ENCODE results near the gene ZXDC.

ZXDC gene

DNA sequence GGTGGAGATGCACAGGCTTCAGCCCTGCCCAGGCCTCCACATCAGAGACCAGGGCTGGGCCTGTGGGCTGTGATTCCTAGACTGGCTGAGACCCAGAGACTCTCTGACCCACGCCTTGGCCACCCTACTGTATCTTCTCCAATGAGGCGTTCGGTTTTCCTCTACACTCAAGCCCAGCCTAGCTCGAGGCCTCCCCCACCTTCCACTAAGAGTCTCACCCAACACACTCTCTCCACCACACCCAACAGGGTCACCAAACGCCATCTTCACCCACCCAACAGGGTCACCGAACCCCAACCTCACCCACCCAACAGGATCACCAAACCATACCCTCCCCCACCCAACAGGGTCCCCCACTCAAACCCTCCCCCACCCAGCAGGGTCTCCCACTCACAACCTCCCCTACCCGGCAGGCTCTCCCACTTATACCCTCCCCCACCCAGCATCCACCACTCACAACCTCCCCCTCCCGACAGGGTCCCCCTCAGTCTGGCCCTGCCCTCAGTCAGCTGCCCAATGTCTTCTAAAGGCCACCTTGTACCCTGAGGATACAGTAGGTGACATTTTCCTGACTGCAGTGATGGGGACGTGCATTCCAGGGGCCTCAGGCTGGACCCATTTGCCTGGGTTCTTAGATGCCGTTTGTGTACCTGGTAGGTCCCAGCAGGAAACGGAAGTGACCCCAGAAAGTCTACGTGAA is 60.6 kb downstream of the ZXDC start:
- Histone ChIP-seq H3K4me3 (ENCODE audit: low read length) (no peak overlapping the region), H3K9me2 (replicated peaks; ENCODE audit: control insufficient read depth, low read length) (no peaks in the 10 kb centered on the region), H3K9me3 (ENCODE audit: control insufficient read depth, insufficient read depth, low read length) (no peaks in the 10 kb centered on the region), H4K20me1 (ENCODE audit: control insufficient read depth, insufficient read depth, low read depth, low read length) (no peaks in the 10 kb centered on the region), H3K4me2 (ENCODE audit: low read length) (no peak overlapping the region), H3K36me3 (ENCODE audit: control insufficient read depth, low read length) (no peaks in the 10 kb centered on the region), H3F3A (ENCODE audit: control insufficient read depth, insufficient read depth) (no peaks in the 10 kb centered on the region), H3K27ac (ENCODE audit: low read depth, low read length) (no peak overlapping the region), H3K79me2 (ENCODE audit: control insufficient read depth, low read length) (no peaks in the 10 kb centered on the region), H3K4me1 (ENCODE audit: control insufficient read depth, low read length) (no peaks in the 10 kb centered on the region), H3K27me3 (ENCODE audit: control insufficient read depth, low read length) (peaks cover 11% of the 10 kb centered on the region; the same call in 1 of the 2 replicates)
- no peak for TF ChIP-seq EZH2phosphoT487 (IDR thresholded peaks at IDR 0.05; ENCODE audit: borderline replicate concordance, low read length)
- TF ChIP-seq, protein P1, sequence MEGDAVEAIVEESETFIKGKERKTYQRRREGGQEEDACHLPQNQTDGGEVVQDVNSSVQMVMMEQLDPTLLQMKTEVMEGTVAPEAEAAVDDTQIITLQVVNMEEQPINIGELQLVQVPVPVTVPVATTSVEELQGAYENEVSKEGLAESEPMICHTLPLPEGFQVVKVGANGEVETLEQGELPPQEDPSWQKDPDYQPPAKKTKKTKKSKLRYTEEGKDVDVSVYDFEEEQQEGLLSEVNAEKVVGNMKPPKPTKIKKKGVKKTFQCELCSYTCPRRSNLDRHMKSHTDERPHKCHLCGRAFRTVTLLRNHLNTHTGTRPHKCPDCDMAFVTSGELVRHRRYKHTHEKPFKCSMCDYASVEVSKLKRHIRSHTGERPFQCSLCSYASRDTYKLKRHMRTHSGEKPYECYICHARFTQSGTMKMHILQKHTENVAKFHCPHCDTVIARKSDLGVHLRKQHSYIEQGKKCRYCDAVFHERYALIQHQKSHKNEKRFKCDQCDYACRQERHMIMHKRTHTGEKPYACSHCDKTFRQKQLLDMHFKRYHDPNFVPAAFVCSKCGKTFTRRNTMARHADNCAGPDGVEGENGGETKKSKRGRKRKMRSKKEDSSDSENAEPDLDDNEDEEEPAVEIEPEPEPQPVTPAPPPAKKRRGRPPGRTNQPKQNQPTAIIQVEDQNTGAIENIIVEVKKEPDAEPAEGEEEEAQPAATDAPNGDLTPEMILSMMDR (IDR thresholded peaks at IDR 0.05; ENCODE audit: low read depth, low read length, poor library complexity, severe bottlenecking), result no peak

- Histone ChIP-seq H3K27me3 (ENCODE audit: control insufficient read depth, low read length) (peaks cover 11% of the 10 kb centered on the region; the same call in 1 of the 2 replicates), H3K9me3 (ENCODE audit: control insufficient read depth, insufficient read depth, low read length) (no peaks in the 10 kb centered on the region), H3K27ac (ENCODE audit: low read depth, low read length) (no peak overlapping the region), H3K36me3 (ENCODE audit: control insufficient read depth, low read length) (no peaks in the 10 kb centered on the region), H3K9me2 (replicated peaks; ENCODE audit: control insufficient read depth, low read length) (no peaks in the 10 kb centered on the region), H4K20me1 (ENCODE audit: control insufficient read depth, insufficient read depth, low read depth, low read length) (no peaks in the 10 kb centered on the region), H3F3A (ENCODE audit: control insufficient read depth, insufficient read depth) (no peaks in the 10 kb centered on the region), H3K4me1 (ENCODE audit: control insufficient read depth, low read length) (no peaks in the 10 kb centered on the region), H3K79me2 (ENCODE audit: control insufficient read depth, low read length) (no peaks in the 10 kb centered on the region), H3K4me2 (ENCODE audit: low read length) (no peak overlapping the region), H3K4me3 (ENCODE audit: low read length) (no peak overlapping the region)
- no peak for TF ChIP-seq EZH2phosphoT487 (IDR thresholded peaks at IDR 0.05; ENCODE audit: borderline replicate concordance, low read length)
- TF ChIP-seq, protein P1 (IDR thresholded peaks at IDR 0.05; ENCODE audit: low read depth, low read length, poor library complexity, severe bottlenecking), result no peak
These were observed 61.3 kb downstream of the ZXDC start for GRCh38 chr3:126414406-126414805.

GRCh38 chr3:126413693-126414080 is 62.0 kb downstream of the ZXDC start:
- Histone ChIP-seq H3K27ac (ENCODE audit: low read depth, low read length) (no peak overlapping the region), H3K79me2 (ENCODE audit: control insufficient read depth, low read length) (no peaks in the 10 kb centered on the region), H3K27me3 (ENCODE audit: control insufficient read depth, low read length) (peaks cover 11% of the 10 kb centered on the region; the same call in 1 of the 2 replicates), H3K4me2 (ENCODE audit: low read length) (no peak overlapping the region), H3K4me3 (ENCODE audit: low read length) (no peak overlapping the region), H3K9me3 (ENCODE audit: control insufficient read depth, insufficient read depth, low read length) (no peaks in the 10 kb centered on the region), H3K36me3 (ENCODE audit: control insufficient read depth, low read length) (no peaks in the 10 kb centered on the region), H3F3A (ENCODE audit: control insufficient read depth, insufficient read depth) (no peaks in the 10 kb centered on the region), H3K9me2 (replicated peaks; ENCODE audit: control insufficient read depth, low read length) (no peaks in the 10 kb centered on the region), H3K4me1 (ENCODE audit: control insufficient read depth, low read length) (no peaks in the 10 kb centered on the region), H4K20me1 (ENCODE audit: control insufficient read depth, insufficient read depth, low read depth, low read length) (no peaks in the 10 kb centered on the region)
- no peak for TF ChIP-seq EZH2phosphoT487 (IDR thresholded peaks at IDR 0.05; ENCODE audit: borderline replicate concordance, low read length)

All from DOHH2 (cell line).